ENCODE results near the gene CPNE8. TPM values are rescaled to one million over a fixed set of nuclear protein-coding genes. Genes with fewer than 3 reads are reported as not detected.
A peak's percentile ranks its signal among the peaks of the same experiment; 100 is the strongest.

CPNE8 gene
- total and polyA plus RNA-seq, 9 donors, result 6.2 to 11.7 (median 8.5) TPM

GRCh38 chr12:38921025-38921677, 15.8 kb upstream of the CPNE8 start:
- Histone ChIP-seq H3K9me3 (replicated peaks; ENCODE audit: control insufficient read depth, low read depth, low read length) (no peaks in the 10 kb centered on the region), H3K4me1 (ENCODE audit: control insufficient read depth, insufficient read depth, low read length) (no peaks in the 10 kb centered on the region), H3K4me3 (ENCODE audit: low read length) (no peak overlapping the region), H3K27ac (ENCODE audit: low read length) (no peak overlapping the region), H3K27me3 (ENCODE audit: control insufficient read depth, insufficient read depth, low read length) (no peaks in the 10 kb centered on the region), H3K36me3 (ENCODE audit: control insufficient read depth, insufficient read depth, low read length) (no peaks in the 10 kb centered on the region)
- peak; percentile 46 for DNase-seq
- WGBS (ENCODE audit: insufficient coverage), result 0% methylated on average over 1 of the region's 2 CpGs

GRCh38 chr12:38919191-38919590, 13.8 kb upstream of the CPNE8 start:
- no peaks in the 10 kb centered on the region for H3K9me3 ChIP-seq (replicated peaks; ENCODE audit: control insufficient read depth, low read depth, low read length)
- no peak overlapping the region for H3K4me3 ChIP-seq (ENCODE audit: low read length)
- H3K27me3 ChIP-seq (ENCODE audit: control insufficient read depth, insufficient read depth, low read length), result no peaks in the 10 kb centered on the region
- DNase-seq, result no peak
- no peaks in the 10 kb centered on the region for H3K4me1 ChIP-seq (ENCODE audit: control insufficient read depth, insufficient read depth, low read length)
- H3K27ac ChIP-seq (ENCODE audit: low read length), result no peak overlapping the region
- WGBS (ENCODE audit: insufficient coverage), result 53% methylated on average over 3 of the region's 5 CpGs
- no peaks in the 10 kb centered on the region for H3K36me3 ChIP-seq (ENCODE audit: control insufficient read depth, insufficient read depth, low read length)

GRCh38 chr12:38915429-38916182, 10.2 kb upstream of the CPNE8 start:
- DNase-seq, result no peak
- no peaks in the 10 kb centered on the region for H3K36me3 ChIP-seq (ENCODE audit: control insufficient read depth, insufficient read depth, low read length)
- 73% methylated on average over 2 of the region's 3 CpGs for WGBS (ENCODE audit: insufficient coverage)
- no peak overlapping the region for H3K27ac ChIP-seq (ENCODE audit: low read length)
- no peaks in the 10 kb centered on the region for H3K9me3 ChIP-seq (replicated peaks; ENCODE audit: control insufficient read depth, low read depth, low read length)
- H3K4me3 ChIP-seq (ENCODE audit: low read length), result no peak overlapping the region
- H3K4me1 ChIP-seq (ENCODE audit: control insufficient read depth, insufficient read depth, low read length), result no peaks in the 10 kb centered on the region
- H3K27me3 ChIP-seq (ENCODE audit: control insufficient read depth, insufficient read depth, low read length), result no peaks in the 10 kb centered on the region

GRCh38 chr12:38912116-38912515, 6.7 kb upstream of the CPNE8 start:
- H3K27ac ChIP-seq (ENCODE audit: low read length), result no peak overlapping the region
- H3K27me3 ChIP-seq (ENCODE audit: control insufficient read depth, insufficient read depth, low read length), result no peaks in the 10 kb centered on the region
- no peak overlapping the region for H3K4me3 ChIP-seq (ENCODE audit: low read length)
- no peaks in the 10 kb centered on the region for H3K4me1 ChIP-seq (ENCODE audit: control insufficient read depth, insufficient read depth, low read length)
- no peaks in the 10 kb centered on the region for H3K36me3 ChIP-seq (ENCODE audit: control insufficient read depth, insufficient read depth, low read length)
- WGBS (ENCODE audit: insufficient coverage), result 71% methylated on average over 3 of the region's 5 CpGs
- no peaks in the 10 kb centered on the region for H3K9me3 ChIP-seq (replicated peaks; ENCODE audit: control insufficient read depth, low read depth, low read length)
- DNase-seq, result no peak

- Histone ChIP-seq H3K27me3 (ENCODE audit: control insufficient read depth, insufficient read depth, low read length) (no peaks in the 10 kb centered on the region), H3K4me3 (ENCODE audit: low read length) (no peak overlapping the region), H3K9me3 (replicated peaks; ENCODE audit: control insufficient read depth, low read depth, low read length) (no peaks in the 10 kb centered on the region), H3K36me3 (ENCODE audit: control insufficient read depth, insufficient read depth, low read length) (no peaks in the 10 kb centered on the region), H3K4me1 (ENCODE audit: control insufficient read depth, insufficient read depth, low read length) (no peaks in the 10 kb centered on the region), H3K27ac (ENCODE audit: low read length) (no peak overlapping the region)
- WGBS (ENCODE audit: insufficient coverage), result no CpG with 5 or more reads among the region's 1 CpG
- no peak for DNase-seq
Observed at GRCh38 chr12:38911611-38912010, 6.2 kb upstream of the CPNE8 start.

GRCh38 chr12:38907201-38907923, 2.0 kb upstream of the CPNE8 start:
- 100% methylated on average over 1 of the region's 6 CpGs for WGBS (ENCODE audit: insufficient coverage)
- DNase-seq, result no peak
- H3K4me3 ChIP-seq (ENCODE audit: low read length), result peak overlapping the region; percentile 63
- H3K36me3 ChIP-seq (ENCODE audit: control insufficient read depth, insufficient read depth, low read length), result no peaks in the 10 kb centered on the region
- peaks cover 7% of the 10 kb centered on the region for H3K27me3 ChIP-seq (ENCODE audit: control insufficient read depth, insufficient read depth, low read length)
- H3K4me1 ChIP-seq (ENCODE audit: control insufficient read depth, insufficient read depth, low read length), result peaks cover 10% of the 10 kb centered on the region
- H3K9me3 ChIP-seq (replicated peaks; ENCODE audit: control insufficient read depth, low read depth, low read length), result no peaks in the 10 kb centered on the region
- H3K27ac ChIP-seq (ENCODE audit: low read length), result peak overlapping the region; percentile 98

GRCh38 chr12:38906482-38907200, 1.2 kb upstream of the CPNE8 start:
- H3K4me3 ChIP-seq (ENCODE audit: low read length), result peak overlapping the region; percentile 63
- peaks cover 7% of the 10 kb centered on the region for H3K27me3 ChIP-seq (ENCODE audit: control insufficient read depth, insufficient read depth, low read length)
- peak; percentile 97 for DNase-seq
- no peaks in the 10 kb centered on the region for H3K9me3 ChIP-seq (replicated peaks; ENCODE audit: control insufficient read depth, low read depth, low read length)
- H3K27ac ChIP-seq (ENCODE audit: low read length), result peak overlapping the region; percentile 98
- 0% methylated on average over 12 of the region's 36 CpGs for WGBS (ENCODE audit: insufficient coverage)
- no peaks in the 10 kb centered on the region for H3K36me3 ChIP-seq (ENCODE audit: control insufficient read depth, insufficient read depth, low read length)
- H3K4me1 ChIP-seq (ENCODE audit: control insufficient read depth, insufficient read depth, low read length), result peaks cover 10% of the 10 kb centered on the region

GRCh38 chr12:38904537-38905479, 583 bp downstream of the CPNE8 start:
- Histone ChIP-seq H3K27me3 (ENCODE audit: control insufficient read depth, insufficient read depth, low read length) (peaks cover 7% of the 10 kb centered on the region), H3K9me3 (replicated peaks; ENCODE audit: control insufficient read depth, low read depth, low read length) (no peaks in the 10 kb centered on the region), H3K4me1 (ENCODE audit: control insufficient read depth, insufficient read depth, low read length) (peaks cover 10% of the 10 kb centered on the region), H3K27ac (ENCODE audit: low read length) (peak overlapping the region; percentile 98), H3K36me3 (ENCODE audit: control insufficient read depth, insufficient read depth, low read length) (no peaks in the 10 kb centered on the region), H3K4me3 (ENCODE audit: low read length) (peak overlapping the region; percentile 63)
- WGBS (ENCODE audit: insufficient coverage), result 26% methylated on average over 40 of the region's 49 CpGs
- peak; percentile 95 for DNase-seq

- H3K36me3 ChIP-seq (ENCODE audit: control insufficient read depth, insufficient read depth, low read length), result no peaks in the 10 kb centered on the region
- no peak overlapping the region for H3K4me3 ChIP-seq (ENCODE audit: low read length)
- no peaks in the 10 kb centered on the region for H3K9me3 ChIP-seq (replicated peaks; ENCODE audit: control insufficient read depth, low read depth, low read length)
- H3K27me3 ChIP-seq (ENCODE audit: control insufficient read depth, insufficient read depth, low read length), result peaks cover 7% of the 10 kb centered on the region
- peak overlapping the region; percentile 98 for H3K27ac ChIP-seq (ENCODE audit: low read length)
- H3K4me1 ChIP-seq (ENCODE audit: control insufficient read depth, insufficient read depth, low read length), result peaks cover 10% of the 10 kb centered on the region
- DNase-seq, result no peak
- WGBS (ENCODE audit: insufficient coverage), result no CpG with 5 or more reads among the region's 3 CpGs
Observed at GRCh38 chr12:38903596-38903995, 1.8 kb downstream of the CPNE8 start.

All from muscle of leg (tissue), 11 donors.